Thyroid gland (tissue), 4 donors: ENCODE results near the gene BCL2L1. TPM values are rescaled to one million over a fixed set of nuclear protein-coding genes. Genes with fewer than 3 reads are reported as not detected.

Experiments used
- DNase-seq, 2 donors: peaks; one replicate each; pipeline ENCODE4 v3.0.0-alpha.2; 2019
- H3K27ac ChIP-seq, 3 donors: fragments of 200-600 bp; sonication (generic); 1 replicate in 2 of 3; 2 replicates in 1 of 3; pipeline ENCODE4 v1.5.1; 2016 to 2019; ENCODE audit warnings: mild to moderate bottlenecking in 1 of 3, moderate library complexity in 1 of 3
- H3K27me3 ChIP-seq: fragments of 200-600 bp; sonication (generic); one replicate; pipeline ENCODE4 v1.5.1; 2019
- H3K36me3 ChIP-seq, 2 donors: fragments of 200-600 bp; sonication (generic); one replicate each; pipeline ENCODE4 v1.5.1; 2016 to 2019
- H3K4me1 ChIP-seq, 2 donors: fragments of 200-600 bp; sonication (generic); one replicate each; pipeline ENCODE4 v1.5.1; 2017 to 2019
- H3K4me3 ChIP-seq, 3 donors: fragments of 200-600 bp; sonication (generic); replicated peaks in 1 of 3; 1 replicate in 2 of 3; 2 replicates in 1 of 3; pipeline ENCODE4 v1.5.1; 2016; ENCODE audit warnings: mild to moderate bottlenecking in 1 of 3
- H3K9me3 ChIP-seq: fragments of 200-600 bp; sonication (generic); one replicate; pipeline ENCODE4 v1.5.1; 2017
- CTCF ChIP-seq, 6 experiments: fragments of 200-600 bp in 3 of 6; fragments of 450-650 bp in 3 of 6; sonication (generic) in 3 of 6; IDR thresholded peaks; one replicate each; pipeline ENCODE4 v1.5.1; 2016 to 2019; ENCODE audit warnings: antibody characterized with exemption in 6 of 6, mild to moderate bottlenecking in 2 of 6, inconsistent platforms in 1 of 6, moderate library complexity in 1 of 6
- POLR2A ChIP-seq, 2 donors: fragments of 450-650 bp; IDR thresholded peaks; one replicate each; pipeline ENCODE4 v1.6.1; 2017; ENCODE audit warnings: antibody characterized with exemption in 2 of 2, mild to moderate bottlenecking in 2 of 2, moderate library complexity in 1 of 2
- WGBS, 2 donors: methylation state at CpG; one replicate each; pipeline ENCODE4 v1.1.5; 2017; 5-methylcytosine and 5-hydroxymethylcytosine counted together
- intact Hi-C: fragments of 100-400 bp; cut with DNase I; formaldehyde crosslinking; loops from one replicate; pipeline ENCODE4 v1.15.1; 2023
- total RNA-seq, 4 donors: library from RNA; depleted of rRNA; stranded (reverse); fragments of >200 nt; gene quantifications; one replicate each; pipeline ENCODE4 v1.2.3, GENCODE V29; 2016

Gene BCL2L1
- total RNA-seq, 4 donors from 2014 or later = 110 to 154 (median 125) TPM

- WGBS, 2 donors = 85 to 86% methylated on average over 6 of the region's 6 CpGs
- H3K27ac ChIP-seq = peak overlapping the region in 1 of 3 donors; percentile 57
- peaks cover 0 to 2% of the 10 kb centered on the region in 2 donors for H3K36me3 ChIP-seq
- no peak overlapping the region for H3K4me3 ChIP-seq
- no peak for DNase-seq
- intact Hi-C loops = no loop called here
- H3K9me3 ChIP-seq = no peaks in the 10 kb centered on the region
- no peak for TF ChIP-seq POLR2A (IDR thresholded peaks at IDR 0.05)
- no peak for TF ChIP-seq CTCF (IDR thresholded peaks at IDR 0.05)
- peaks cover 24 to 52% of the 10 kb centered on the region in 2 donors for H3K4me1 ChIP-seq
- H3K27me3 ChIP-seq = no peaks in the 10 kb centered on the region
Observed at GRCh38 chr20:31693402-31693801, 29.3 kb downstream of the BCL2L1 start.

- no peak for TF ChIP-seq POLR2A (IDR thresholded peaks at IDR 0.05)
- no peak for TF ChIP-seq CTCF (IDR thresholded peaks at IDR 0.05)
- WGBS, 2 donors = 74 to 91% methylated on average over 1 of the region's 1 CpG
- no peak for DNase-seq
- Histone ChIP-seq H3K4me3 (no peak overlapping the region), H3K27ac (peak overlapping the region in 1 of 3 donors; percentile 18), H3K4me1 (peaks cover 13 to 42% of the 10 kb centered on the region in 2 donors), H3K9me3 (no peaks in the 10 kb centered on the region), H3K36me3 (peaks cover 0 to 2% of the 10 kb centered on the region in 2 donors), H3K27me3 (no peaks in the 10 kb centered on the region)
- intact Hi-C loops = no loop called here
Observed at GRCh38 chr20:31691646-31692275, 30.9 kb downstream of the BCL2L1 start.

- intact Hi-C loops = no loop called here
- Histone ChIP-seq H3K36me3 (peaks cover 0 to 2% of the 10 kb centered on the region in 2 donors), H3K27ac (no peak overlapping the region), H3K27me3 (no peaks in the 10 kb centered on the region), H3K9me3 (no peaks in the 10 kb centered on the region), H3K4me1 (peaks cover 16 to 43% of the 10 kb centered on the region in 2 donors), H3K4me3 (no peak overlapping the region)
- TF ChIP-seq POLR2A (IDR thresholded peaks at IDR 0.05) (no peak), CTCF (IDR thresholded peaks at IDR 0.05) (no peak)
- WGBS, 2 donors = 94 to 99% methylated on average over 3 of the region's 3 CpGs
- DNase-seq = no peak
Observed at GRCh38 chr20:31690124-31690666, 32.5 kb downstream of the BCL2L1 start.

- H3K4me1 ChIP-seq = peaks cover 19 to 43% of the 10 kb centered on the region in 2 donors
Observed at GRCh38 chr20:31689141-31689540, 33.5 kb downstream of the BCL2L1 start.

More at GRCh38 chr20:31689141-31689540, 33.5 kb downstream of the BCL2L1 start:
- H3K4me3 ChIP-seq = no peak overlapping the region
- H3K36me3 ChIP-seq = peaks cover 0 to 2% of the 10 kb centered on the region in 2 donors
- intact Hi-C loops = no loop called here
- TF ChIP-seq POLR2A (IDR thresholded peaks at IDR 0.05) (no peak), CTCF (IDR thresholded peaks at IDR 0.05) (no peak)
- H3K27ac ChIP-seq = no peak overlapping the region
- WGBS, 2 donors = 95% methylated on average over 5 of the region's 5 CpGs
- H3K9me3 ChIP-seq = no peaks in the 10 kb centered on the region
- no peaks in the 10 kb centered on the region for H3K27me3 ChIP-seq
- no peak for DNase-seq
